GM21423 (cell line): ENCODE data around the gene TTC28.
A peak's percentile ranks its signal among the peaks of the same experiment; 100 is the strongest.
"Not testable (repeated sequence)": the region's sequence is repeated elsewhere in the genome, so short reads cannot be mapped to it uniquely, and the experiment has no call there.

Experiments
- ATAC-seq: cut with Tn5 transposase; IDR thresholded peaks from one replicate; pipeline ENCODE4 v1.9.1; 2021; ENCODE audit warnings: mild to moderate bottlenecking, moderate library complexity; ENCODE audit not compliant: unreplicated experiment

Gene TTC28

DNA sequence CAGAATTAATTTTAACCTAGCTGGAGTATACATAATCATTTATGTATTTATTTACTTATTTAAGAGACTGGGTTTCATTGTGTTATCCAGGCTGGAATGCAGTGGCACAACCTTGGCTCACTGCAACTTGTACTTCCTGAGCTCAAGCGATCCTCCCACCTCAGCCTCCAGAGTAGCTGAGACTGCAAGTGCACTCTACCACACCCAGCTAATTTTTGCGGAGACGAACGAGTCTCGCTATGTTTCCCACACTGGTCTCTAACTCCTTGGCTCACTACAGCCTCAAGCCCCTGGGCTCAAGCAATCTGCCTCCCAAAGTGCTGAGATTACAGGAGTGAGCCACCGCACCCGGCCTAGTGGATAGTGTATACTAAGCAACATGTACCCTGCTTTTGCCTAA lies 1.5 kb downstream of the TTC28 start:
- not testable (repeated sequence) for ATAC-seq

GRCh38 chr22:28674121-28674563 lies 5.5 kb downstream of the TTC28 start:
- peak; percentile 53 for ATAC-seq

- ATAC-seq: no peak
Measured at GRCh38 chr22:28670756-28671155, 8.9 kb downstream of the TTC28 start.

GRCh38 chr22:28670161-28670560 lies 9.5 kb downstream of the TTC28 start:
- ATAC-seq: no peak

DNA sequence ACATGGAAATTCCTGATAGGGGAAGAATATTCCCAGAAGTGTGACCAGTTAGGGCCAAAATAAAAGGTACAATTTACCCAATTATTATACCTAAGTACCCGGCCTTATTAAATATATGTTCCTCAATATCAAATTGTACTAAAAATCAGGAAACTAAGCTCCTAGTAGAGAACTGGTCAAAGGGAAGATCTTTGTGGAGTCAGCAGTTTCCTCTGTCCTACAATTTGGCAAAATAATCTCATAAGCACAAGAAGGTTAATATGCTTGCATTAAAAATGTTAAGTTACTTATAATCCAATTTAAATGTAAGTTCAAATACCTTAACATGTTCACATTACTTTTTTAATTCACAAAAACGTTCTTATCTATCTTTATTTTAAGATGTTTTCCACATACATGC lies 10.3 kb downstream of the TTC28 start:
- no peak for ATAC-seq

DNA sequence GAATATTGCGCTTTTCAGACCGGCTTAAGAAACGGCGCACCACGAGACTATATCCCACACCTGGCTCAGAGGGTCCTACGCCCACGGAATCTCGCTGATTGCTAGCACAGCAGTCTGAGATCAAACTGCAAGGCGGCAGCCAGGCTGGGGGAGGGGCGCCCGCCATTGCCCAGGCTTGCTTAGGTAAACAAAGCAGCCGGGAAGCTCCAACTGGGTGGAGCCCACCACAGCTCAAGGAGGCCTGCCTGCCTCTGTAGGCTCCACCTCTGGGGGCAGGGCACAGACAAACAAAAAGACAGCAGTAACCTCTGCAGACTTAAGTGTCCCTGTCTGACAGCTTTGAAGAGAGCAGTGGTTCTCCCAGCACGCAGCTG lies 16.1 kb downstream of the TTC28 start:
- not testable (repeated sequence) for ATAC-seq

DNA sequence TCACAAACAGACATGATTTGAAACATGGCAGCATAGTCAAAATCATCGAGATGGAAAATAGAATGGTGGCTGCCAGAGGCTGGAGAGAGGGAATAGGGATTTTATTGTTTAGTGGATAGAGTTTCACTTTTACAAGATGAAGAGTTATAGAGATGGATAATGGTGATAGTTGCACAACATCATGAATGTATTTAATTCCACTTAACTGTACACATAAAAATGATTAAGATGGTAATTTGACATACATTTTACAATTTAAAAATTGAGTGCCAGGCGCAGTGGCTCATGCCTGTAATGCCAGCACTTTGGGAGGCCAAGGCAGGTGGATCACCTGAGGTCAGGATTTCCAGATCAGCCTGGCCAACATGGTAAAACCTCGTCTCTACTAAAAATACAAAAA lies 21.2 kb downstream of the TTC28 start:
- no peak for ATAC-seq

GRCh38 chr22:28656181-28656580 lies 23.5 kb downstream of the TTC28 start:
- no peak for ATAC-seq

DNA sequence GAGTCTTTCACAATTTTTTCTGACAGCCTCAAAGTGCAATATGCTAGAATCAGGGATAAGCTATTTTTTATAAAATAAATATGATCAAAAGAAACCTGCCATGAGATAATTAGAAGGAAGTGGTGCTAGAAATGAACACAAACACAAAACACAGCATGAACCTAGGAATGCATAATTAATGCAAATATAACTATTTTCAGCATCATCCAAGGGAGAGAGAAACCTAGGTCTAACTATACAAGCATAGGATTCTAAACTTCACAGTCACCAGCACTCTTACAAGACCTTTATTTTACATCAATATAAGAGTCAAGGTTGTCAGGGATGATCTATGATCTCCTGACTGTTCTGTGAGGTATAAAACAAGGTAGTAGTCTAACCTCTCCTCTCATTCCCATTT lies 29.2 kb downstream of the TTC28 start:
- no peak for ATAC-seq

GRCh38 chr22:28648792-28649191 lies 30.8 kb downstream of the TTC28 start:
- no peak for ATAC-seq

DNA sequence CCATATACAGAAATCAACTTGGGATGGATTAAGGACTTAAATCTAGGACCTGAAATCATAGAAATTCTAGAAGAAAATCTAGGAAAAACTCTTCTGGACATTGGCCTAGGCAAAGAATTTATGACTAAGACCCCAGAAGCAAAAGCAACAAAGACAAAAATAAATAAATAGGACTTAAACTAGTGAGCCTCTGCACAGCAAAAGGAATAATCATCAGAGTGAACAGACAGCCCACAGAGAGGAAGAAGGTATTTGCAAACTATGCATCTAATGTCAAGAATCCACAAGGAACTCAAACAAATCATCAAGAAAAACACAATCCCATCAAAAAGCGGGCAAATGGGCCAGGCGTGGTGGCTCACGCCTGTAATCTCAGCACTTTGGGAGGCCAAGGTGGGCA lies 32.4 kb downstream of the TTC28 start:
- no peak for ATAC-seq

GRCh38 chr22:28639321-28639720 lies 40.3 kb downstream of the TTC28 start:
- ATAC-seq: no peak

DNA sequence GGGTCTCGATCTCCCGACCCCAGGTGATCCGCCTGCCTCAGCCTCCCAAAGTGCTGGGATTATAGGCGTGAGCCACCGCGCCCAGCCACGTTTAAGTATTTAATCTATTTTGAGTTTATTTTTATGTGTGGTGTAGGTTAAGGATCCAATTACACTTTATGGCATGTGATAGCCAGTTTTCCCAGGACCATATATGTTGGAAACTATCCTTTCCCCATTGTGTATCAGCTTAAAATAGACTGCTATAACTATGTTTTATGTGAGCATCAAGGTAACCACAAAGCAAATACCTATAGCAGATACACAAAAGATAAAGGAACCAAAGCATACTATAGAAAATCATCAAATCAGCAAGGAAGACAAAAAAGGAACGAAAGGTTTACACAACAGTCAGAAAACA lies 42.4 kb downstream of the TTC28 start:
- no peak for ATAC-seq

GRCh38 chr22:28630177-28630574 lies 49.5 kb downstream of the TTC28 start:
- ATAC-seq: no peak

- no peak for ATAC-seq
Measured at GRCh38 chr22:28629420-28630176, 50.0 kb downstream of the TTC28 start.

DNA sequence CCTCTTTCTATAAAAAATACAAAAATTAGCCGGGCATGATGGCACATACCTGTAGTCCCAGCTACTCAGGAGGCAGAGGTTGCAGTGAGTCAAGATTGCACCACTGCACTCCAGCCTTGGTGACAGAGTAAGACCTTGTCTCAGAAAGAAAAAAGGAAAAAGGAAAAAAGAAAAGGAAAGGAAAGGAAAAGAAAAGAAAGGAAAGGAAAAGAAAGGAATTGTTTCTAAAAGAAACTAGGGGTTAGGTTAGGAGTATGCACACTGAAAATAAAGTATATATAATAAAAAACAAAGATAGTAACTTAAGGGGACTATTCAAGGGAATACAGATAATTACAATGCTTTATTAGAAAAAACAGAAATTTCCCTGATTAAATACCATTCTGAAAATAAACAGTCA lies 50.9 kb downstream of the TTC28 start:
- no peak for ATAC-seq

DNA sequence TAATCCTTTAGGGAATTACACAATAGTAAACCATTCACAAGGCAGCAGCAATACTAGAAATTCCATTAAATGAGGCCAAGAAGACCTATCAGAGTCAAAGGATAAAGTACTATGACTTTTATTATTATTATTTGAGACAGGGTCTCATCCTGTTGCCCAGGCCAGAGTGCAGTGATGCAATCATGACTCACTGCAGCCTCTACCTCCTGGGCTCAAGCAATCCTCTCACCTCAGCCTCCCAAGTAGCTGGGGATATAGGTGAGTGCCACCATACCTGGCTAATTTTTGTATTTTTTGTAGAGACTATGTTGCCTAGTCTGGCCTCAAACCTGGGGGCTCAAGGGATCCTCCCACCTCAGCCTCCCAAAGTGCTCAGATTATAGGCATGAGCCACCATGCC lies 51.8 kb downstream of the TTC28 start:
- no peak for ATAC-seq

GRCh38 chr22:28620244-28620922 lies 59.3 kb downstream of the TTC28 start:
- no peak for ATAC-seq

- no peak for ATAC-seq
Measured at GRCh38 chr22:28619236-28619635, 60.4 kb downstream of the TTC28 start.

DNA sequence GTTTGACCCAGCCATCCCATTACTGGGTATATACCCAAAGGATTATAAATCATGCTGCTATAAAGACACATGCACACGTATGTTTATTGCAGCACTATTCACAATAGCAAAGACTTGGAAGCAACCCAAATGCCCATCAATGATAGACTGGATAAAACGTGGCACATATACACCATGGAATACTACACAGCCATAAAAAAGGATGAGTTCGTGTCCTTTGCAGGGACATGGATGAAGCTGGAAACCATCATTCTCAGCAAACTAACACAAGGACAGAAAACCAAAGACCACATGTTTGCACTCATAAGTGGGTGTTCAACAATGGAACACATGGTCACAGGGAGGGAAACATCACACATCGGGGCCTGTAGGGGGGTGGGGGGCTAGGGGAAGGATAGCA lies 64.2 kb downstream of the TTC28 start:
- not testable (repeated sequence) for ATAC-seq

GRCh38 chr22:28609921-28610320 lies 69.7 kb downstream of the TTC28 start:
- ATAC-seq: no peak

GRCh38 chr22:28608546-28608945 lies 71.1 kb downstream of the TTC28 start:
- no peak for ATAC-seq

DNA sequence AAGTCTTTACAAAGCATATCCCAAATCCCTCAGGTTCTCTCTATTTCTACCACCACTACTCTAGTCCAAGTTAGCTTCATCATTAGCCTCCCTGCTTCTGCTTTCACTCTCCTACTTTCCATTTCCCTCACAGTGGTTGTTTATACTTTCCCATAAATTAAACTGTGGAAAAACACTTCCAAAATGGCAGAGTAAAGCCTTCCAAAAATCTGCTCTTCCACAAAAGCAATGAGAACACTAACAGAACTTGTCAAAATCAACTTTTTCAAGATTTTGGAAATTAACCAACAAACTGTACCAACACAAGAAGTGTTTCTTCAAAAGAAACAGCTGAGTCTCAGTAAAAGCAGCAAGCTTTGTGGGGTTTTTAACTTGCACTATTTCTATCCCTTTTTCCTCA lies 71.8 kb downstream of the TTC28 start:
- ATAC-seq: no peak
